ENCODE measurements around the gene TRAM2.

TRAM2 gene

DNA sequence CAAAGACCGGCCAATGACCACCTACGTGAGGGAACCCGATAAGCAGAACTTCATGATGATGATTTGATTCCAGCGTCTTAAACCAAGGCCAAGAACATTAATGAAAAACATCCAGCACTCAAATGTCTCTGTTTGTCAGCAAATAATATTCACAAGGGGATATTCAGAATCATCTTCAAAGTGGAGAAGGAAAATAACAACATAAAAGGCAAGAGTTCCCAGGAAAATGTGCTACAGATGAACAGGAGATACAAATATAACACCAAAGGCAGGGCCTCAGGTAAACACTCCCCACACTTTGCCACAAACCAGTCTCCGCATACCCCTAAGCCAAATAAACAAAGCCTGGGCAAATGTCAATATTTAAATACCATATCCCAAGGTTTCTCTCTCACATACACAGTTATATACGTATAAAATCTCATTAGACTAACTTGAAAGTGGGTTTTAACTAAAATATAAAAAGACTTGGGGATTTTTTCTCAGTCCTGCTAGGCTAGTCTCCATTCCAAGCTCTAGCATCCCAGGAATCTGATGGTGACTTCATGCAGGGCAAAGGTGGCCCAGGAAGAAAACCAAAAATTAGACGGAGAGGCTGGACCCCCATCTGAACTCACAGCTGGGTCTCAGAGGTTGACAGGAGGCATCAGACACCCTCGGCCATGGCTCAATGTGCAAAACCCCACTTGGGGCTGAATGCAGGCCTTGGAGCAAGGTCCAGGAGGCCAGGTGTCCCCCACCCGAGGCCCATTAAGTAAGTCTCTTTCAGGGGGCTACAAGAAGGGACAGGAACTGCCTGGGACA lies 32.1 kb downstream of the TRAM2 start:
- DNase-seq, result no peak

- DNase-seq, result no peak
Observed at GRCh38 chr6:52543729-52544601, 32.9 kb downstream of the TRAM2 start.

- no peak for DNase-seq
Observed at GRCh38 chr6:52543262-52543661, 33.6 kb downstream of the TRAM2 start.

DNA sequence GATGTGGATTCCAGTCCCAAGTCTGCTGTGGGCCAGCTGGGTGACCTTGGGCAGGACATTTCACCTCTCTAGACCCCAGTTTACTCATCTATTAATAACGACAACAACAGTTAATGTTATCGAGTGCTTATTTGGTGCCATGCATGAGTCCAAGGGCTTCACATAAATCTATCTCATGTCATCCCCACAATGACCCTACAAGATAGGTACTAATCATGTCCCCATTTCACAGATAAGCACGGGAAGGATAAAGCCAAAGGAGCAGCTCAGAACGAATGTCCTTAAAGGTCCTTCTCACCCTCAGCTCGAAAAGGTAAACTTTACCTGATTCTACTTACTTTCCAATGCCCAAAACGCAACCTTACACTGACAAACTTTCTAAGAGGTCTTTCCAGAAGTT lies 35.7 kb downstream of the TRAM2 start:
- no peak for DNase-seq

DNA sequence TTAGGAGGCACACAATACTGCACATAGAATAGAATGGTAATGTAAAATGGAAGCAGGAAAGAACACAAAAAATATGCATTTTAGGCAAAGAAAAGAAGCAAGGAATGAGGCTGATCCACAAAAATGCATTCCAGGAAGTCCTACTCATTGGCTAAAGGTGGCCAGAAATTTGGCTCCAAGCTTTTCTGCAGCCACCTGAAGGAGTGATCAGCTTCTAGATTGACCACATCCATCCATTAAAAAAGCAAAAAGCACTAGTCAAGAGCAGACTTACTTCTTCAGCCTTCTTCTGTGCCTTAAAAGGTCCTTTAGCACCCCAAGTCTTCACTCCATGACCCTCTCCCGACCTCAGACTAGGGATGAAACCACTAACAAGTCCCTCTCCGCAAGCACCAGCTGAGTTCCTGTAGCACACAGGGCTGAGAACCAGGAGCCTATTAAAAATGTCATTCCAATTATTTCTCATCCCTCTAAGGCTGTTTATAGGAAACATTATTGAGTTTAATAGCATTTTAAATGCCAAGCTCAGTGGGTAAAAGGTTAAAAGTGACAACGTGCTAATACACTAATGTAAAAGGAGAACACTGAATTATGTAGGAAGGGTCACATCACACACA lies 36.5 kb downstream of the TRAM2 start:
- no peak for DNase-seq

- DNase-seq, result no peak
Observed at GRCh38 chr6:52539607-52540006, 37.3 kb downstream of the TRAM2 start.

GRCh38 chr6:52538901-52539354 lies 37.9 kb downstream of the TRAM2 start:
- DNase-seq, result no peak

GRCh38 chr6:52538252-52538900 lies 38.5 kb downstream of the TRAM2 start:
- DNase-seq, result no peak

DNA sequence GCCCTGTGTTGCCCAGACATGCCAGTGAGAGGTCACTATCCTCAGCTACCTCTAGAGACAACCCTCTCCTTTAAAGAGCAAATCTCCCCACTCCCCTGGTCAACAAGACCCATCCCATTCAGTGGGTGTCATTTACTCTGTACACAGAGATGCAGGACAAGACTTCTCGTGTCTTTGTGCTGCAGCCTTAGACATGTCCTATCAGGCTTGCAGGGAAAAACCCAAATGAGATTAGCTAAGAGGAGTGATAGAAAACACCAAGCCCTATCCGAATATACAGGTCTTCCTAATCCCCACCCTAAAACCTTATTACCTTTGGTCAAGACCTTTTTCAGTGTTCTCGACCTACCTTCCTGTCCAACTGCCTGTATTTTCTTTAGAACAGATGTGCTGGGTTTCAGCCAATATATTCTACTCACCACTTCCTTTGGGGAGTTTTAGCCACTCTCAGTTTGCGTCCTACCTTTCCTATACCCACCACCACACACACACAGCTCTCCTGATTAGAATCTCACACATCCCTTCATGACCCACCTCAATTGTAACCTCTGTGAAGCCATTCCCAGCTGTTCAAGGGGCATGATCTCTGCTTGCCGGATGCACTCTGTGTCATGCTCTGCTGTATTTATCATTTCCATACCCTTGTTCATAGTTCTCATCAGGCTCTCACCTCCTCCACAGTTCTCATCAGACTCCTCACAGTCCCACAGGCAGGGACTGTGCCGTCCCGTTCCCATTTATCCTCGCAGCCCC lies 39.7 kb downstream of the TRAM2 start:
- no peak for DNase-seq

DNA sequence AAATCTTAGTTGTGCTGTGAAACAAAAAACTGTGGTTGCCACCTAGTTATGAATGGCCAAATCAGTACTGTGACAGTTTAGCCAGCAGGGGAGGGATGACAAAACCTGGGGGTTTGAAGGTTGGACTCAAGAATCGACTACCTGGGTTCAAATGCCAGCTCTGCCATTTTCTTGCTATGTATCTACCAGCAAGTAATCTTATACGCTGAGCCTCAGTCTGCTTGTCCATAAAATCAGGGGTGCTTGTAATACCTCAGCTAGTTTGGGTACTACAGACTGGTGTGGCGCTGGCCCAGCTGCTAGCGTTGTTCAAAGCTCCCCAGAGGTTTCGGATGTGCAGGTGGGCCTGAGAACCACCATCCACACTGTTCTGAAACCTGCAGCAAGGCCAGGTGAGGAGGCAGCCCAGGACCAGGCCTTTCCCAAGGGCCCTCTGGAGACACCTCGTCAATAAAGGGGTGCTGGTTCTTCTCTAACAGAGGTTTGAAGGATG lies 40.4 kb downstream of the TRAM2 start:
- no peak for DNase-seq

DNA sequence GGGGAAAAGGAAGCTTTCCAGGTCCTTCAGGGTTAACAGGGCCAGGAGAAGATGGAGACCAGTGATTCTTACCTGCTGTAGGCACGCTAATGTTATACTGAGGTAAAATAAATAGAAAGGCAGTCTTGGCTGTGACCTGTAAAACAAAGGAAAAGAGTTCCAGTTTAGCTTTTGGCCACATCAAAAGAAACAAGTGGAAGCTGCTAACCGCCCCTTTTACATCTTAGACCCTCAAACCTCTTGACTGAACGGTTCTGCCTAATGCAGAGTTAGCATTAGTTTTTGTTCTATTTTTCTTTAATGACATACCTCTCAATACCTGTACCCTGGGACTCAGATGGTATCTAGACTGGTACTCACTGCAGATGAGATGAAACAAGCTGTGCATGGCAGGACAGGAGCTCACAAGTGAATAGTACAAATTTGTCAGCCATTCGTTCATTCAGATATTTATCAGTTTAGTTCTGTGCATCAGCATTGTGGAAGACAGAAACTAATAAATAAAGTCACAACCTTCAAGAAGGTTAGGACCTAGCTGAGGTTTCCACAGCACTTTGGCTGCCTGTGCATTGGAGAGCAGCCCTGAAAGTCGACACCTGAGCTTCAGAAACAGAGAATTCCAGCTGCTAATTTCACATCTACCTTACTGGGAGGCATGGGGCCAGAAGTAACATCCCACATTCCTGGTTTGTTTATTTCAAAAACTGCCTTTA lies 41.0 kb downstream of the TRAM2 start:
- no peak for DNase-seq

- no peak for DNase-seq
Observed at GRCh38 chr6:52534966-52535390, 41.9 kb downstream of the TRAM2 start.

DNA sequence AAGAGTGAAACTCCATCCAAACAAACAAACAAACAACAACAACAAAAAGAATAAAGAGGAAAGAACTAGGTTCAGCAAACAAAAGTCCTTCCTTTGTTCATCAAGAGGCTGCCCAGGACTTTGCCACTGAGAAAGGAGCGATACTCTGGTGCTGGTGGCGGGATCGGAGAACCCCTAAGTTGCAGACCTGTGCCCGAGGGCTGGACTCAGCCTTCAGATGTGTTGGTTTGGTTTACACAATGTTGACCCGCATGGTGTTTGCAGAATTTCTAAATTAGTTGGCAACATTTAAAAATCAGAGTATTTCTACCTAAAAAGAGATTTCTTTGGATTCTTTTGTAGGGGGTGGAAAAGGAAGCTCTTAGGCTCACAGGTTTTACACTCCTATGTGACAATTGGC lies 42.5 kb downstream of the TRAM2 start:
- DNase-seq, result no peak

- DNase-seq, result no peak
Observed at GRCh38 chr6:52533491-52533890, 43.4 kb downstream of the TRAM2 start.

DNA sequence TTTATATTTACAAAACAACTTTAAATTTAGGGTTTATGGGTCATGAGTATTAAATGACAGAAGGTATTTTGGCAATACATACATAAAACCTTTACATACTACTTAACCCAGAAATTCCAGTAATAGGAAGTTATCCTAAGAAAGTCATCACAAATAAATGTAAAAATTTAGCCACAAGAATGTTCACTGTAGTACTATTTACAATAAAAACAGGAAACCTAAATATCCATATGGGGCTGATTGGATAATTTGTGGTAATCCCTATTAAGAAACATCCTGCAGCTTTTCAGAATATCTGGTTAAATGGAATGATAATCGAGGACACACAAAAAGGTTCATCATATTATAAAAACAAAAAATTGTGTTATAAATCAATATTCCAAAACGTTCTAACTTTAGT lies 44.4 kb downstream of the TRAM2 start:
- DNase-seq, result no peak

- DNase-seq, result no peak
Observed at GRCh38 chr6:52531834-52532233, 45.0 kb downstream of the TRAM2 start.

- no peak for DNase-seq
Observed at GRCh38 chr6:52531396-52531795, 45.5 kb downstream of the TRAM2 start.

DNA sequence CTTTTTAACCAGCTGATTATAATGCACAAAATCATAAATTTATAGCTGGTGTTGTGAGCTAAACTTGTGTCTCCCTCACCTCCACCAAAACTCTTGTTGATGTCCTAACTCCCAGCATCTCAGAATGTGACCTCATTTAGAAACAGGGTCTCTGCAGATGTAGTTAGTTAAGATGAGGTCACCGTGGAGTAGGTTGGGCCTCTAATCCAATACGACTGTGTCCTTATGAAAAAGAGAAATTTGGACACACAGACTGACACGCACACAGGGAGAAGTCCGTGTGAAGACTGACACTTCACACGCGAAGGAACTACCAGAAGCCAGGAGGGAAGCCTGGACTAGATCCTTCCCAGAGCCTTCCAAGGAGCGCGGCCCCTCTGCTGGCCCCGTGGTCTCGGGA lies 46.5 kb downstream of the TRAM2 start:
- DNase-seq, result no peak

- DNase-seq, result no peak
Observed at GRCh38 chr6:52529311-52529710, 47.5 kb downstream of the TRAM2 start.

DNA sequence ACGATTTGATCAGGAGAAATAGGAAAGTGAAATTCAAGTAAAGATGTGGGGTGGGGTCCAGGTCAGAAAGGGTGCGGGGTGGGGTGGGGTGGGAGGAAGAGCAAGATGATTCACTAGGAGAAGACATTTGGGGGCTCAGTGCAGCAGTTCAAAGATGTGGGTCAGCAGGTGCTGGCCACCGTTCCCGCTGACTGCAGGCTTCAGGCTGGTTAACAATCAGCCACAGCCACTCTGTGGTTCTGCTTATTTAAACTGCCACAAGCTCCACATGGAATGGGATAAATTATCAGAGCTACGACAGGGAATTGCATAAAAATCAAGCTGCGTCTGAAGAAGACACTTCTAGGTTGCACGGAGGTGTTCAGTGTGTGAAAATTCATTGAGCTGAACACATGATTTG lies 49.4 kb downstream of the TRAM2 start:
- no peak for DNase-seq

GRCh38 chr6:52526634-52527033 lies 50.2 kb downstream of the TRAM2 start:
- DNase-seq, result no peak

Data from suppressor macrophage treated with lipopolysaccharide for 4 hours (primary cell).